Caco-2 (cell line): ENCODE data around the gene CCDC87. TPM values are rescaled to one million over a fixed set of nuclear protein-coding genes. Genes with fewer than 3 reads are reported as not detected.
"Not testable (repeated sequence)": the region's sequence is repeated elsewhere in the genome, so short reads cannot be mapped to it uniquely, and the experiment has no call there.

ENCODE experiments used
- BruUV-seq: library from RNA; stranded (reverse); fragments of 400-500 nt; replicated peaks from 2 replicates; lab custom pipeline; 2021; lab: Mats Ljungman, UMichigan
- CTCF ChIA-PET: fragments of 300-600 bp; sonication (Branson Sonifier 250); formaldehyde crosslinking; loops from one replicate; lab custom pipeline; 2022; ENCODE audit warnings: antibody characterized with exemption; lab: Charles Lee
- POLR2A ChIA-PET: fragments of 300-600 bp; sonication (Branson Sonifier 250); formaldehyde crosslinking; loops from one replicate; lab custom pipeline; 2022; ENCODE audit warnings: antibody characterized with exemption; lab: Charles Lee
- DNase-seq, 2 experiments: peaks; one replicate each; pipeline versions ENCODE4 v3.0.0 to v3.0.0-alpha.2; 2020 to 2022
- H3K27me3 ChIP-seq: replicated peaks from 2 replicates; pipeline ENCODE4 v1.6.0; 2011; ENCODE audit warnings: low read length; ENCODE audit not compliant: control insufficient read depth, insufficient read depth
- H3K36me3 ChIP-seq: 2 replicates; pipeline ENCODE4 v1.5.1; 2011; ENCODE audit warnings: low read length; ENCODE audit not compliant: control insufficient read depth, insufficient read depth
- H3K4me1 ChIP-seq: fragments of 250-450 bp; sonication (Bioruptor Pico); 2 replicates; pipeline ENCODE4 v1.5.1; 2020; ENCODE audit warnings: mild to moderate bottlenecking
- H3K4me3 ChIP-seq: 2 replicates; pipeline ENCODE4 v1.5.1; 2011; ENCODE audit warnings: low read depth, mild to moderate bottlenecking, control low read depth, low read length
- H3K9me3 ChIP-seq: fragments of 250-450 bp; sonication (Bioruptor Pico); 2 replicates; pipeline ENCODE4 v1.5.1; 2020; ENCODE audit warnings: mild to moderate bottlenecking, moderate library complexity
- H3K27ac Mint-ChIP-seq: one replicate; pipeline ENCODE4 v1.8.0; 2022; ENCODE audit warnings: mixed read lengths; ENCODE audit not compliant: unreplicated experiment
- H3K27me3 Mint-ChIP-seq: one replicate; pipeline ENCODE4 v1.8.0; 2022; ENCODE audit warnings: mixed read lengths; ENCODE audit not compliant: insufficient read depth, unreplicated experiment
- H3K36me3 Mint-ChIP-seq: one replicate; pipeline ENCODE4 v1.8.0; 2022; ENCODE audit warnings: mild to moderate bottlenecking, mixed read lengths; ENCODE audit not compliant: insufficient read depth, unreplicated experiment
- H3K4me1 Mint-ChIP-seq: one replicate; pipeline ENCODE4 v1.8.0; 2022; ENCODE audit warnings: low read depth, mixed read lengths; ENCODE audit not compliant: unreplicated experiment
- H3K4me3 Mint-ChIP-seq: one replicate; pipeline ENCODE4 v1.8.0; 2022; ENCODE audit warnings: mild to moderate bottlenecking, moderate library complexity, mixed read lengths; ENCODE audit not compliant: unreplicated experiment
- H3K9me3 Mint-ChIP-seq: one replicate; pipeline ENCODE4 v1.8.0; 2022; ENCODE audit warnings: mixed read lengths; ENCODE audit not compliant: unreplicated experiment
- CTCF ChIP-seq, 2 experiments: fragments of 200-600 bp in 1 of 2; IDR thresholded peaks; 1 replicate in 1 of 2; 2 replicates in 1 of 2; pipeline versions ENCODE4 v1.5.1 to v1.8.0; 2011 to 2022; ENCODE audit warnings: antibody characterized with exemption in 1 of 2, control low read depth in 1 of 2, inconsistent platforms in 1 of 2, low read depth in 1 of 2, low read length in 1 of 2, mild to moderate bottlenecking in 1 of 2, moderate library complexity in 1 of 2; ENCODE audit not compliant: insufficient read depth in 1 of 2, severe bottlenecking in 1 of 2, unreplicated experiment in 1 of 2
- intact Hi-C: fragments of 100-400 bp; cut with micrococcal nuclease; formaldehyde crosslinking; loops from one replicate; pipeline ENCODE4 v1.10.0; 2022; ENCODE audit not compliant: unreplicated experiment
- total RNA-seq: library from RNA; stranded (reverse); gene quantifications from 2 replicates; pipeline ENCODE4 v1.2.3, GENCODE V29; 2022

The CCDC87 gene
- total RNA-seq, 1 experiment from 2014 or later: 1.0 TPM

DNA sequence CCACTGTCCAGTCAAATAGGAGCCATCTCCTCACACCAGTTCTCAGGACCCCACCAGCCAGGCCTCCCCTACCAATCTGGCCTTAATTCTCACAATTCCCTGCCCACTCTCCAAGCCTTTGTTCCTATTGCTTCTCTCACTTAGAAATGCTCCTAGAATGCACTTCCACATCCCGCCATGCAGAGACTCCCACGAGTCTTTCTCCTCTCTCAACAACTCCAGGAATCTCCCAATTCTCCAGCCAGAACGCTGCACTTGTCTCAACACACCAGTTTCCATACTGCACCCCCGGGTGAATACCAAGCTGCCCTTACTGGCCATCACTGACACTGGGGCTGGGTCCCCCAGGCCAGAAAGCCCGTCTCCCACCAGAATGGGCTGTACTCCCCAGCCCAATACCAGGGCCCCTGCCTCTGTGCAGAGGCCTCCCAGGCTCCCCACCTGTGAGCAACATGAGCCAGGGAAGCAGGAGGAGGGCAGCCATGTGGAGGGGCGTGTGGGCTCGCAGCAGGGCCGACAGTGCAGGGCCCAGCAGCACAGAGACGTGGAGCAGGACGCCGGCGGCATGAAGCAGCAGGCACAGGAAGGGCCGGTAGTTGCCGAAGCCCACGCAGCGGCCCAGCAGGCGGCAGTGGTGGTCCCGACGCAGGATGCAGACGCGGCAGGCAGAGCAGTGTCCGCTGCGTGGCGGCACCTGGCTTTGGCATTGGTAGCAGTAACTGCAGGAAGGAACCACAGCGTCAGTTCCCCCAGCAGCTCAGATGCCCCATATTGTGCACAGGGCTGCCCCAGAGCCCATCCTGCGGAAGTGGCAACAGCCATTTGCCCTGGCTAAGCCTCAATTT, 49.4 kb downstream of the CCDC87 start:
- no peak for TF ChIP-seq CTCF (IDR thresholded peaks at IDR 0.05; ENCODE audit: insufficient read depth in 1 of 2, low read depth in 1 of 2, low read length in 1 of 2, severe bottlenecking in 1 of 2, unreplicated experiment in 1 of 2)
- no TSS peak for BruUV-seq
- Mint-ChIP-seq H3K9me3 (no peaks in the 10 kb centered on the region), H3K27me3 (no peaks in the 10 kb centered on the region), H3K27ac (no peak overlapping the region), H3K36me3 (peaks cover 25% of the 10 kb centered on the region), H3K4me3 (no peak overlapping the region), H3K4me1 (peaks cover 7% of the 10 kb centered on the region)
- intact Hi-C loops: no loop called here
- CTCF ChIA-PET: interaction anchor here (1.1 kb wide), 1 partner anchor 135 kb away, joined by 3 read pairs; no protein-coding TSS in a partner anchor
- H3K4me3 ChIP-seq: no peak overlapping the region
- no peak for DNase-seq
- no peaks in the 10 kb centered on the region for H3K9me3 ChIP-seq
- H3K4me1 ChIP-seq: peaks cover 25% of the 10 kb centered on the region
- POLR2A ChIA-PET: no interaction called here
- no peaks in the 10 kb centered on the region; the same call in 1 of the 2 replicates for H3K36me3 ChIP-seq
- no peaks in the 10 kb centered on the region for H3K27me3 ChIP-seq

GRCh38 chr11:66542362-66542761, 50.5 kb downstream of the CCDC87 start:
- Mint-ChIP-seq H3K9me3 (no peaks in the 10 kb centered on the region), H3K4me1 (peaks cover 6% of the 10 kb centered on the region), H3K36me3 (peaks cover 32% of the 10 kb centered on the region), H3K27me3 (no peaks in the 10 kb centered on the region), H3K27ac (no peak overlapping the region), H3K4me3 (no peak overlapping the region)
- no peaks in the 10 kb centered on the region for H3K9me3 ChIP-seq
- H3K36me3 ChIP-seq: no peaks in the 10 kb centered on the region; the same call in 1 of the 2 replicates
- intact Hi-C loops: no loop called here
- no TSS peak for BruUV-seq
- ChIA-PET CTCF (interaction anchor here (0.6 to 1.1 kb wide), 2 partner anchors 25 to 136 kb away, joined by 3 read pairs; no protein-coding TSS in a partner anchor), POLR2A (no interaction called here)
- no peaks in the 10 kb centered on the region for H3K27me3 ChIP-seq
- TF ChIP-seq CTCF (IDR thresholded peaks at IDR 0.05; ENCODE audit: insufficient read depth in 1 of 2, low read depth in 1 of 2, low read length in 1 of 2, severe bottlenecking in 1 of 2, unreplicated experiment in 1 of 2): no peak
- H3K4me1 ChIP-seq: peaks cover 20% of the 10 kb centered on the region
- DNase-seq: no peak
- H3K4me3 ChIP-seq: no peak overlapping the region

- Mint-ChIP-seq H3K27me3 (no peaks in the 10 kb centered on the region), H3K4me3 (no peak overlapping the region), H3K27ac (no peak overlapping the region), H3K9me3 (no peaks in the 10 kb centered on the region), H3K4me1 (peaks cover 6% of the 10 kb centered on the region), H3K36me3 (peaks cover 35% of the 10 kb centered on the region)
- intact Hi-C loops: no loop called here
- no TSS peak for BruUV-seq
- no peaks in the 10 kb centered on the region for H3K9me3 ChIP-seq
- peaks cover 16% of the 10 kb centered on the region for H3K4me1 ChIP-seq
- ChIA-PET CTCF (interaction anchor here (0.6 kb wide), 1 partner anchor 25 kb away, joined by 3 read pairs; no protein-coding TSS in a partner anchor), POLR2A (no interaction called here)
- H3K4me3 ChIP-seq: no peak overlapping the region
- H3K36me3 ChIP-seq: peaks cover under 1% of the 10 kb centered on the region; the same call in 1 of the 2 replicates
- no peak for TF ChIP-seq CTCF (IDR thresholded peaks at IDR 0.05; ENCODE audit: insufficient read depth in 1 of 2, low read depth in 1 of 2, low read length in 1 of 2, severe bottlenecking in 1 of 2, unreplicated experiment in 1 of 2)
- peak in 1 of 2 experiments; percentile 34 for DNase-seq
- H3K27me3 ChIP-seq: no peaks in the 10 kb centered on the region
Observed at GRCh38 chr11:66541892-66542291, 51.0 kb downstream of the CCDC87 start.

- H3K9me3 Mint-ChIP-seq, H3K27me3 ChIP-seq, H3K9me3 ChIP-seq, intact Hi-C loops, CTCF ChIA-PET, H3K27me3 Mint-ChIP-seq, H3K4me1 Mint-ChIP-seq, H3K4me3 Mint-ChIP-seq, BruUV-seq, POLR2A ChIA-PET, DNase-seq, H3K27ac Mint-ChIP-seq, H3K4me3 ChIP-seq, H3K36me3 ChIP-seq: not testable (repeated sequence)
- H3K4me1 ChIP-seq: peaks cover 11% of the 10 kb centered on the region; the same call in 1 of the 2 replicates
- H3K36me3 Mint-ChIP-seq: peaks cover 35% of the 10 kb centered on the region
Observed at GRCh38 chr11:66540598-66540997, 52.3 kb downstream of the CCDC87 start.
